ENCODE measurements around the gene IFT27.

DNA sequence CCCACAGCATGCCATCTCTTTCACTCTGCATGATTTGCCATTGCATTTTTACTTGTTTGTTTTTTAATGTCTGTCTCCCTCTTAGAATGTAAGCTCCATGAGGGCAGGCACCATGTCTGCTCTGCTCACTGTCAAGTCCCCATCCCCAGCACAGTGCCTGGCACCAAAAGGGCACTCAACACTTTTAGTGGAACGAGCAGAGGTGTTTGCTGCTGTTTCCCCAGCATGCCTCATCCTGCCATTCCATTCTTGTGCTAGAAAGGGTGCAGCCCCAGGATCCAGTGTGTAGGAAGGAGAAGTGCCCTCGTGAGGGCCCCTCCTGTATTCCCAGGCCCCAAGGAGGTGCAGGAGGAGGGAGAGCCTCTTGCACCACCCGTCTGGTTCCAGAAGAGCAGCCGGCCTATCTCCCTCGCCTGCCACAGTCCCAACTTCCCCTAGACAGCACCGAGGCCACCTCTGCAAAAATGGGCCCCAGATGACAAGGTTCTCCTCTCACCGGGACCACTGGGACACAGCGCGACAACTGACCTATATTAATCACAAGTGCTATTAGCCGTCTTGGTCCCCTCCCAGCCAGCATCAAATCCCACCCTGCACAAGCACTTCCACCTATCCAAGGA is 39.1 kb downstream of the IFT27 start:
- no peak for TF ChIP-seq CTCF (IDR thresholded peaks at IDR 0.05)
- TF ChIP-seq POLR2A (IDR thresholded peaks at IDR 0.05): no peak

All from sigmoid colon (tissue), 3 donors.